CD14-positive monocyte (primary cell): ENCODE results near the gene WDFY4. TPM values are rescaled to one million over a fixed set of nuclear protein-coding genes. Genes with fewer than 3 reads are reported as not detected.

Experiments
- DNase-seq, 3 donors: peaks; one replicate each; pipeline ENCODE4 v3.0.0-alpha.2; 2011 to 2022
- H2AFZ ChIP-seq: 2 replicates; pipeline ENCODE4 v1.6.0; 2012; ENCODE audit warnings: mild to moderate bottlenecking, low read depth, low read length, inconsistent platforms; ENCODE audit not compliant: insufficient read depth, poor library complexity, severe bottlenecking
- H3K27ac ChIP-seq, 2 donors: 1 replicate in 1 of 2; 2 replicates in 1 of 2; pipeline ENCODE4 v1.5.1; 2012 to 2013; ENCODE audit warnings: low read length in 2 of 2, control low read depth in 1 of 2, inconsistent platforms in 1 of 2, low read depth in 1 of 2, mild to moderate bottlenecking in 1 of 2
- H3K27me3 ChIP-seq, 2 donors: one replicate each; pipeline versions ENCODE4 v1.6.0 to v1.6.1; 2011 to 2013; ENCODE audit warnings: low read length in 2 of 2; ENCODE audit not compliant: control insufficient read depth in 2 of 2, insufficient read depth in 2 of 2
- H3K36me3 ChIP-seq, 2 donors: replicated peaks in 1 of 2; 1 replicate in 1 of 2; 2 replicates in 1 of 2; pipeline versions ENCODE4 v1.5.1 to v1.6.1; 2012 to 2013; ENCODE audit warnings: low read length in 2 of 2, control low read depth in 1 of 2, inconsistent platforms in 1 of 2, mild to moderate bottlenecking in 1 of 2; ENCODE audit not compliant: insufficient read depth in 2 of 2, control insufficient read depth in 1 of 2
- H3K4me1 ChIP-seq, 2 donors: 1 replicate in 1 of 2; 2 replicates in 1 of 2; pipeline versions ENCODE4 v1.5.1 to v1.6.1; 2012 to 2013; ENCODE audit warnings: low read length in 2 of 2, control low read depth in 1 of 2, inconsistent platforms in 1 of 2, mild to moderate bottlenecking in 1 of 2, moderate library complexity in 1 of 2; ENCODE audit not compliant: insufficient read depth in 2 of 2, control insufficient read depth in 1 of 2
- H3K4me2 ChIP-seq: replicated peaks from 2 replicates; pipeline ENCODE3; 2012; ENCODE audit warnings: low read length, moderate library complexity, mild to moderate bottlenecking; ENCODE audit not compliant: poor library complexity, severe bottlenecking; ENCODE audit errors: extremely low read depth
- H3K4me3 ChIP-seq, 3 experiments: fragments of 200-600 bp in 1 of 3; sonication (generic) in 1 of 3; replicated peaks in 1 of 3; 1 replicate in 2 of 3; 2 replicates in 1 of 3; pipeline ENCODE4 v1.5.1; 2011 to 2013; ENCODE audit warnings: low read length in 3 of 3, mild to moderate bottlenecking in 3 of 3, control low read depth in 2 of 3, low read depth in 2 of 3, inconsistent platforms in 1 of 3, moderate library complexity in 1 of 3
- H3K79me2 ChIP-seq: 2 replicates; pipeline ENCODE4 v1.6.0; 2012; ENCODE audit warnings: mild to moderate bottlenecking, control low read depth, inconsistent platforms, low read length, moderate library complexity; ENCODE audit not compliant: insufficient read depth
- H3K9ac ChIP-seq: 2 replicates; pipeline ENCODE4 v1.6.0; 2017; ENCODE audit warnings: low read length, mild to moderate bottlenecking; ENCODE audit not compliant: insufficient read depth, poor library complexity, severe bottlenecking
- H3K9me3 ChIP-seq, 2 donors: replicated peaks in 1 of 2; 1 replicate in 1 of 2; 2 replicates in 1 of 2; pipeline versions ENCODE4 v1.5.1 to v1.6.1; 2012 to 2013; ENCODE audit warnings: low read length in 2 of 2, control low read depth in 1 of 2; ENCODE audit not compliant: control insufficient read depth in 1 of 2, insufficient read depth in 1 of 2
- H4K20me1 ChIP-seq: 2 replicates; pipeline ENCODE4 v1.6.0; 2012; ENCODE audit warnings: mild to moderate bottlenecking, low read length, control low read depth, moderate library complexity; ENCODE audit not compliant: insufficient read depth
- H3K27ac Mint-ChIP-seq, 7 donors: one replicate each; pipeline ENCODE4 v1.8.0; 2020; ENCODE audit warnings: mild to moderate bottlenecking in 7 of 7, mixed read lengths in 7 of 7, moderate library complexity in 6 of 7, inconsistent platforms in 2 of 7
- H3K27me3 Mint-ChIP-seq, 3 donors: one replicate each; pipeline ENCODE4 v1.8.0; 2021 to 2022; ENCODE audit warnings: low read depth in 3 of 3, mild to moderate bottlenecking in 3 of 3, mixed read lengths in 3 of 3, moderate library complexity in 3 of 3, inconsistent platforms in 1 of 3
- H3K36me3 Mint-ChIP-seq, 2 donors: one replicate each; pipeline ENCODE4 v1.8.0; 2020; ENCODE audit warnings: mixed read lengths in 2 of 2, inconsistent platforms in 1 of 2, mild to moderate bottlenecking in 1 of 2
- H3K4me1 Mint-ChIP-seq: one replicate; pipeline ENCODE4 v1.8.0; 2020; ENCODE audit warnings: mild to moderate bottlenecking, mixed read lengths
- H3K4me3 Mint-ChIP-seq, 2 donors: one replicate each; pipeline ENCODE4 v1.8.0; 2020; ENCODE audit warnings: mild to moderate bottlenecking in 2 of 2, mixed read lengths in 2 of 2, moderate library complexity in 1 of 2
- H3K9me3 Mint-ChIP-seq, 7 donors: one replicate each; pipeline ENCODE4 v1.8.0; 2020 to 2022; ENCODE audit warnings: mixed read lengths in 7 of 7, mild to moderate bottlenecking in 6 of 7, moderate library complexity in 6 of 7, inconsistent platforms in 2 of 7
- CTCF ChIP-seq: fragments of 200-600 bp; IDR thresholded peaks from one replicate; pipeline ENCODE4 v1.8.0; 2022; ENCODE audit warnings: antibody characterized with exemption, mild to moderate bottlenecking
- WGBS: methylation state at CpG from one replicate; pipeline ENCODE4 v1.1.5; 2013; ENCODE audit warnings: missing lambda C conversion rate; ENCODE audit not compliant: insufficient coverage; 5-methylcytosine and 5-hydroxymethylcytosine counted together
- intact Hi-C, 2 donors: fragments of 100-400 bp; cut with micrococcal nuclease; formaldehyde crosslinking; loops; one replicate each; pipeline versions ENCODE4 v1.15.0 to v1.15.1; 2023
- polyA plus RNA-seq, 3 donors: library from polyadenylated mRNA; depleted of rRNA in 1 of 3; unstranded in 2 of 3; stranded (reverse) in 1 of 3; fragments of 300-500 nt in 2 of 3; fragments of >200 nt in 1 of 3; fragmentation: Illumina TruSeq in 2 of 3; gene quantifications; 1 replicate in 2 of 3; 2 replicates in 1 of 3; pipeline ENCODE4 v1.2.3, GENCODE V29; 2012 to 2021

Gene WDFY4
- polyA plus RNA-seq, 3 donors: 7.5 to 36.1 (median 9.8) TPM

GRCh38 chr10:48740015-48740707 is 55.5 kb downstream of the WDFY4 start:
- Histone ChIP-seq H4K20me1 (no peaks in the 10 kb centered on the region), H3K27me3 (no peaks in the 10 kb centered on the region), H3K9me3 (no peaks in the 10 kb centered on the region), H3K4me2 (no peak overlapping the region), H3K4me1 (no peaks in the 10 kb centered on the region), H3K4me3 (no peak overlapping the region), H2AFZ (no peak overlapping the region), H3K27ac (no peak overlapping the region), H3K9ac (no peak overlapping the region), H3K36me3 (peaks cover 88 to 100% of the 10 kb centered on the region in 2 donors), H3K79me2 (no peaks in the 10 kb centered on the region)
- Mint-ChIP-seq H3K27me3 (no peaks in the 10 kb centered on the region), H3K9me3 (peaks cover 0 to 5% (median 0%) of the 10 kb centered on the region in 7 donors), H3K4me1 (peaks cover 8% of the 10 kb centered on the region), H3K27ac (peak overlapping the region in 1 of 7 donors; percentile 5), H3K4me3 (no peak overlapping the region), H3K36me3 (peaks cover 93 to 99% of the 10 kb centered on the region in 2 donors)
- WGBS: 100% methylated on average over 2 of the region's 11 CpGs
- no peak for TF ChIP-seq CTCF
- DNase-seq: no peak
- intact Hi-C loops: no loop called here

- no peaks in the 10 kb centered on the region for H3K27me3 ChIP-seq
- no peak overlapping the region for H3K27ac ChIP-seq
- peaks cover 87 to 100% of the 10 kb centered on the region in 2 donors for H3K36me3 ChIP-seq
- Mint-ChIP-seq H3K4me1 (peaks cover 8% of the 10 kb centered on the region), H3K4me3 (no peak overlapping the region), H3K27ac (peak overlapping the region in 2 of 7 donors; percentile 51 to 74), H3K27me3 (no peaks in the 10 kb centered on the region), H3K9me3 (peaks cover 0 to 9% (median 0%) of the 10 kb centered on the region in 7 donors), H3K36me3 (peaks cover 93 to 99% of the 10 kb centered on the region in 2 donors)
- H2AFZ ChIP-seq: no peak overlapping the region
- peaks cover 0 to 5% of the 10 kb centered on the region in 2 donors for H3K9me3 ChIP-seq
- H3K79me2 ChIP-seq: peaks cover 4% of the 10 kb centered on the region
- H4K20me1 ChIP-seq: no peaks in the 10 kb centered on the region
- H3K4me1 ChIP-seq: no peaks in the 10 kb centered on the region
- no peak for TF ChIP-seq CTCF
- no peak overlapping the region for H3K9ac ChIP-seq
- no peak overlapping the region for H3K4me3 ChIP-seq
- WGBS: no CpG with 5 or more reads among the region's 2 CpGs
- intact Hi-C loops: no loop called here
- H3K4me2 ChIP-seq: no peak overlapping the region
- no peak for DNase-seq
Observed at GRCh38 chr10:48740988-48741387, 56.3 kb downstream of the WDFY4 start.
